A549 (cell line): ENCODE data around the gene ANKRD1. TPM values are rescaled to one million over a fixed set of nuclear protein-coding genes. Genes with fewer than 3 reads are reported as not detected.

Source experiments
- ATAC-seq, 2 experiments: fragments of 200-7000 bp in 1 of 2; fragments of >200 bp in 1 of 2; cut with Nextera tagmentation in 1 of 2; cut with Tn5 transposase in 1 of 2; 3 replicates each; pipeline versions ENCODE4 v1.8.0 to v1.9.1; 2018 to 2020; ENCODE audit warnings: mild to moderate bottlenecking in 1 of 2, moderate library complexity in 1 of 2
- CTCF ChIA-PET: fragments of 300-600 bp; sonication (Branson Sonifier 250); formaldehyde crosslinking; extraction: SDS; loops from one replicate; lab custom pipeline; 2021; ENCODE audit warnings: antibody characterized with exemption, inconsistent platforms; lab: Yijun Ruan, JAX
- POLR2A ChIA-PET: fragments of 350-600 bp; formaldehyde crosslinking; extraction: SDS; loops from one replicate; lab custom pipeline; 2021; ENCODE audit warnings: antibody characterized with exemption, inconsistent platforms; lab: Yijun Ruan, JAX
- DNase-seq, 2 experiments: peaks; one replicate each; pipeline versions ENCODE4 v3.0.0 to v3.0.0-alpha.2; 2011 to 2016; ENCODE audit warnings: low read depth in 1 of 2, low spot score in 1 of 2
- FAIRE-seq: peaks from 2 replicates; lab custom pipeline; 2011; peaks lifted over from hg19 to GRCh38; lab: Jason Lieb, UNC
- H3K27ac ChIP-seq, 2 experiments: fragments of >200 bp; sonication (Bioruptor Twin); formaldehyde crosslinking; 3 replicates each; pipeline ENCODE4 v1.5.1; 2016 to 2017
- H3K4me1 ChIP-seq: fragments of >200 bp; sonication (Bioruptor Twin); formaldehyde crosslinking; 3 replicates; pipeline ENCODE4 v1.6.1; 2016
- H3K4me2 ChIP-seq: fragments of >200 bp; sonication (Bioruptor Twin); formaldehyde crosslinking; 3 replicates; pipeline ENCODE4 v1.6.1; 2016
- H3K4me3 ChIP-seq: fragments of >200 bp; sonication (Bioruptor Twin); formaldehyde crosslinking; 3 replicates; pipeline ENCODE4 v1.5.1; 2016
- H3K9me3 ChIP-seq: fragments of >200 bp; sonication (Bioruptor Twin); formaldehyde crosslinking; 3 replicates; pipeline ENCODE4 v1.6.1; 2016
- ATOH8 ChIP-seq: fragments of 250-450 bp; sonication (Bioruptor Pico); IDR thresholded peaks from 2 replicates; pipeline ENCODE4 v1.5.0; 2020; ENCODE audit warnings: low read depth, mild to moderate bottlenecking, moderate library complexity
- BCL3 ChIP-seq: fragments of >200 bp; sonication (Bioruptor Twin); formaldehyde crosslinking; IDR thresholded peaks from 3 replicates; pipeline ENCODE4 v1.6.1; 2016
- BHLHE40 ChIP-seq: IDR thresholded peaks from 2 replicates; pipeline ENCODE4 v1.6.1; 2012; ENCODE audit warnings: low read depth, low read length, inconsistent platforms
- CBX8 ChIP-seq: fragments of 200-600 bp; sonication (generic); IDR thresholded peaks from 2 replicates; pipeline ENCODE4 v1.6.1; 2016
- CHD4 ChIP-seq: fragments of 200-600 bp; sonication (generic); IDR thresholded peaks from 2 replicates; pipeline ENCODE4 v1.6.1; 2016; ENCODE audit warnings: antibody characterized with exemption, mild to moderate bottlenecking, borderline replicate concordance
- EP300 ChIP-seq, 2 experiments: fragments of >200 bp; sonication (Bioruptor Twin); formaldehyde crosslinking; IDR thresholded peaks; 2 replicates in 1 of 2; 3 replicates in 1 of 2; pipeline ENCODE4 v1.6.1; 2016 to 2017
- FOSB ChIP-seq: fragments of 250-450 bp; sonication (Bioruptor Pico); IDR thresholded peaks from 2 replicates; pipeline ENCODE4 v1.5.0; 2020; ENCODE audit warnings: mild to moderate bottlenecking, moderate library complexity
- FOSL2 ChIP-seq, 2 experiments: fragments of 450-650 bp in 1 of 2; fragments of >200 bp in 1 of 2; sonication (Bioruptor Twin) in 1 of 2; formaldehyde crosslinking; IDR thresholded peaks; 2 replicates each; pipeline versions ENCODE4 v1.5.0 to v1.6.1; 2016 to 2020; ENCODE audit warnings: mild to moderate bottlenecking in 1 of 2, moderate library complexity in 1 of 2
- HES2 ChIP-seq: fragments of >200 bp; sonication (Bioruptor Twin); formaldehyde crosslinking; IDR thresholded peaks from 2 replicates; pipeline ENCODE4 v1.6.1; 2016
- HMGXB4 ChIP-seq: fragments of 250-450 bp; sonication (Bioruptor Pico); IDR thresholded peaks from 2 replicates; pipeline ENCODE4 v1.5.0; 2021; ENCODE audit warnings: mild to moderate bottlenecking, moderate library complexity, borderline replicate concordance
- HOXA7 ChIP-seq: fragments of 250-450 bp; sonication (Bioruptor Pico); IDR thresholded peaks from 2 replicates; pipeline ENCODE4 v1.5.0; 2020; ENCODE audit warnings: mild to moderate bottlenecking, moderate library complexity
- HOXB5 ChIP-seq: fragments of 250-450 bp; sonication (Bioruptor Pico); IDR thresholded peaks from 2 replicates; pipeline ENCODE4 v1.5.0; 2020; ENCODE audit warnings: mild to moderate bottlenecking, moderate library complexity
- JUNB ChIP-seq: fragments of >200 bp; sonication (Bioruptor Twin); formaldehyde crosslinking; IDR thresholded peaks from 2 replicates; pipeline ENCODE4 v1.6.1; 2016
- KDM1A ChIP-seq: fragments of 200-600 bp; sonication (generic); IDR thresholded peaks from 2 replicates; pipeline ENCODE4 v1.6.1; 2016; ENCODE audit warnings: low read depth, mild to moderate bottlenecking
- MAFK ChIP-seq: fragments of 450-650 bp; IDR thresholded peaks from 2 replicates; pipeline ENCODE4 v1.6.1; 2014; ENCODE audit not compliant: partially characterized antibody
- MAX ChIP-seq: IDR thresholded peaks from 2 replicates; pipeline ENCODE4 v1.6.1; 2012
- MAZ ChIP-seq: fragments of 150-350 bp; IDR thresholded peaks from 2 replicates; pipeline ENCODE4 v1.6.1; 2014; ENCODE audit warnings: antibody characterized with exemption, low read depth, low read length, borderline replicate concordance
- MYC ChIP-seq: IDR thresholded peaks from 2 replicates; pipeline ENCODE4 v1.6.1; 2012; ENCODE audit warnings: mild to moderate bottlenecking, inconsistent platforms, low read length, improper control_type of control experiment, borderline replicate concordance
- NFE2L2 ChIP-seq: fragments of 150-350 bp; conservative IDR thresholded peaks from 2 replicates; pipeline ENCODE4 v1.6.1; 2014; ENCODE audit warnings: low read length
- NR3C1 ChIP-seq: fragments of >200 bp; sonication (Bioruptor Twin); formaldehyde crosslinking; IDR thresholded peaks from 3 replicates; pipeline ENCODE4 v1.6.1; 2017
- RFX5 ChIP-seq: fragments of 450-650 bp; IDR thresholded peaks from 2 replicates; pipeline ENCODE4 v1.7.1; 2014; ENCODE audit warnings: antibody characterized with exemption, mild to moderate bottlenecking, moderate library complexity
- SREBF2 ChIP-seq: fragments of 450-650 bp; IDR thresholded peaks from 2 replicates; pipeline ENCODE4 v1.6.1; 2014; ENCODE audit warnings: mild to moderate bottlenecking, moderate library complexity
- TP53 ChIP-seq: fragments of 250-450 bp; sonication (Bioruptor Pico); IDR thresholded peaks from 2 replicates; pipeline ENCODE4 v1.5.0; 2021; ENCODE audit warnings: mild to moderate bottlenecking, moderate library complexity
- USF2 ChIP-seq: fragments of 450-650 bp; IDR thresholded peaks from 2 replicates; pipeline ENCODE4 v1.6.1; 2014; ENCODE audit warnings: antibody characterized with exemption
- ZNF302 ChIP-seq: fragments of 250-450 bp; sonication (Bioruptor Pico); IDR thresholded peaks from 2 replicates; pipeline ENCODE4 v1.9.0; 2021; ENCODE audit warnings: inconsistent platforms, mild to moderate bottlenecking, moderate library complexity
- WGBS: methylation state at CpG from one replicate; pipeline ENCODE4 v1.1.6; 2017; ENCODE audit errors: missing lambda C conversion rate; 5-methylcytosine and 5-hydroxymethylcytosine counted together
- polyA plus RNA-seq, 4 experiments: library from polyadenylated mRNA; depleted of rRNA in 3 of 4; stranded (reverse); fragments of >200 nt; fragmentation: RNase III in 1 of 4; extraction: RNeasy Plus Mini Kit Qiagen cat#74134 plus additional on column Dnase treatment in 1 of 4; gene quantifications; 2 replicates in 3 of 4; 3 replicates in 1 of 4; pipeline ENCODE4 v1.2.3, GENCODE V29; 2011 to 2017

The ANKRD1 gene
- polyA plus RNA-seq, 2 of the 4 experiments (the other 2 are of a cell fraction): 10.7 to 17.1 TPM

GRCh38 chr10:90964781-90965465 lies 44.0 kb upstream of the ANKRD1 start:
- FAIRE-seq: no peak
- DNase-seq: no peak
- Histone ChIP-seq H3K4me2 (no peak overlapping the region), H3K9me3 (no peaks in the 10 kb centered on the region), H3K27ac (no peak overlapping the region; a peak in 1 of 6 replicates), H3K4me3 (no peak overlapping the region), H3K4me1 (peaks cover 34% of the 10 kb centered on the region)
- no peak for ATAC-seq
- ChIA-PET POLR2A (no interaction called here), CTCF (interaction anchor here (1.8 to 2.1 kb wide), 2 partner anchors 10 to 53 kb away, joined by 5 to 9 read pairs; no protein-coding TSS in a partner anchor)
- no peak for TF ChIP-seq HOXA7
- 100% methylated on average over 1 of the region's 1 CpG for WGBS

- Histone ChIP-seq H3K9me3 (no peaks in the 10 kb centered on the region), H3K27ac (no peak overlapping the region), H3K4me3 (no peak overlapping the region), H3K4me2 (no peak overlapping the region), H3K4me1 (peaks cover 25% of the 10 kb centered on the region)
- DNase-seq: no peak
- FAIRE-seq: no peak
- ChIA-PET POLR2A (no interaction called here), CTCF (interaction anchor here (1.8 to 2.1 kb wide), 2 partner anchors 11 to 52 kb away, joined by 5 to 9 read pairs; no protein-coding TSS in a partner anchor)
- TF ChIP-seq SREBF2 (no peak), HOXB5 (CRISPR knock-in tag) (no peak), MYC (no peak), CBX8 (no peak), TP53 (no peak), NFE2L2 (no peak), NR3C1 (no peak), MAZ (no peak), FOSL2 (IDR thresholded peaks at IDR 0.05) (no peak), FOSL2 (CRISPR knock-in tag; IDR thresholded peaks at IDR 0.05) (no peak), KDM1A (no peak), USF2 (no peak)
- ATAC-seq: no peak
- 44% methylated on average over 2 of the region's 2 CpGs for WGBS
These were observed 42.4 kb upstream of the ANKRD1 start for GRCh38 chr10:90963331-90963730.

- ATAC-seq (peak; percentile 83 to 90), FAIRE-seq (peak; percentile 85), DNase-seq (peak; percentile 28 to 61)
- Histone ChIP-seq H3K4me2 (peak overlapping the region; percentile 42), H3K4me3 (no peak overlapping the region), H3K4me1 (peaks cover 24% of the 10 kb centered on the region), H3K9me3 (no peaks in the 10 kb centered on the region; the same call in 2 of the 3 replicates), H3K27ac (peak overlapping the region; percentile 33 to 66; a peak in 3 of 6 replicates)
- CTCF ChIA-PET: interaction anchor here (0.5 to 2.5 kb wide), 5 partner anchors 13 to 1275 kb away, joined by 3 to 9 read pairs (median 4); no protein-coding TSS in a partner anchor
- POLR2A ChIA-PET: no interaction called here
- TF ChIP-seq MYC (no peak), SREBF2 (no peak), HES2 (no peak), JUNB (0 out of 2 replicates have a peak, but pooled peaks have one; percentile 32), BCL3 (no peak), ATOH8 (CRISPR knock-in tag) (no peak), MAX (no peak), RFX5 (no peak), CBX8 (no peak), FOSB (CRISPR knock-in tag) (no peak), KDM1A (no peak), FOSL2 (IDR thresholded peaks at IDR 0.05) (peak; percentile 25; the same call in 1 of the 2 replicates), FOSL2 (CRISPR knock-in tag; IDR thresholded peaks at IDR 0.05) (peak; percentile 90), ZNF302 (no peak), HOXB5 (CRISPR knock-in tag) (no peak), EP300 (IDR thresholded peaks at IDR 0.05) (no peak), MAFK (peak; percentile 57), CHD4 (no peak), HMGXB4 (CRISPR knock-in tag) (no peak), BHLHE40 (no peak)
These were observed 39.5 kb upstream of the ANKRD1 start for GRCh38 chr10:90960355-90960814.
